CD4-positive, alpha-beta memory T cell (primary cell): ENCODE data around the gene CALR. TPM values are rescaled to one million over a fixed set of nuclear protein-coding genes. Genes with fewer than 3 reads are reported as not detected.
"Not testable (repeated sequence)": the region's sequence is repeated elsewhere in the genome, so short reads cannot be mapped to it uniquely, and the experiment has no call there.

ENCODE experiments used
- CTCF ChIA-PET: fragments of 350-600 bp; sonication (Branson Sonifier 250); formaldehyde crosslinking; loops from one replicate; lab custom pipeline; 2021; ENCODE audit warnings: inconsistent platforms; ENCODE audit not compliant: partially characterized antibody; lab: Charles Lee
- POLR2A ChIA-PET: fragments of 350-600 bp; sonication (Branson Sonifier 250); formaldehyde crosslinking; loops from one replicate; lab custom pipeline; 2021; ENCODE audit not compliant: partially characterized antibody; lab: Charles Lee
- DNase-seq, 5 donors: peaks; one replicate each; pipeline versions ENCODE4 v3.0.0 to v3.0.0-alpha.2; 2020 to 2022; ENCODE audit warnings: mixed read lengths in 1 of 5
- H3K27ac ChIP-seq: one replicate; pipeline ENCODE4 v1.7.0; 2013; ENCODE audit warnings: low read depth, low read length
- H3K27me3 ChIP-seq: 2 replicates; pipeline ENCODE4 v1.7.0; 2013; ENCODE audit warnings: mild to moderate bottlenecking, low read length, moderate library complexity; ENCODE audit not compliant: insufficient read depth
- H3K36me3 ChIP-seq: 2 replicates; pipeline ENCODE4 v1.7.0; 2013; ENCODE audit warnings: mild to moderate bottlenecking, low read length, moderate library complexity; ENCODE audit not compliant: insufficient read depth
- H3K4me1 ChIP-seq: 2 replicates; pipeline ENCODE4 v1.7.0; 2013; ENCODE audit warnings: mild to moderate bottlenecking, low read length, moderate library complexity; ENCODE audit not compliant: insufficient read depth
- H3K4me3 ChIP-seq, 2 donors: one replicate each; pipeline ENCODE4 v1.7.0; 2013; ENCODE audit warnings: low read length in 2 of 2, mild to moderate bottlenecking in 1 of 2
- H3K9me3 ChIP-seq, 2 donors: one replicate each; pipeline ENCODE4 v1.7.0; 2013; ENCODE audit warnings: low read length in 2 of 2, control low read depth in 1 of 2; ENCODE audit not compliant: control insufficient read depth in 1 of 2
- H3K27ac Mint-ChIP-seq, 7 donors: one replicate each; pipeline ENCODE4 v1.8.0; 2020 to 2021; ENCODE audit warnings: mixed read lengths in 7 of 7, mild to moderate bottlenecking in 6 of 7, inconsistent platforms in 3 of 7, moderate library complexity in 3 of 7
- H3K27me3 Mint-ChIP-seq, 2 donors: one replicate each; pipeline ENCODE4 v1.8.0; 2020 to 2021; ENCODE audit warnings: mixed read lengths in 2 of 2
- H3K36me3 Mint-ChIP-seq, 2 donors: one replicate each; pipeline ENCODE4 v1.8.0; 2020 to 2021; ENCODE audit warnings: mixed read lengths in 2 of 2, inconsistent platforms in 1 of 2, mild to moderate bottlenecking in 1 of 2
- H3K4me1 Mint-ChIP-seq, 4 donors: one replicate each; pipeline ENCODE4 v1.8.0; 2020 to 2021; ENCODE audit warnings: mixed read lengths in 4 of 4, mild to moderate bottlenecking in 1 of 4
- H3K4me3 Mint-ChIP-seq, 8 donors: one replicate each; pipeline ENCODE4 v1.8.0; 2020 to 2021; ENCODE audit warnings: mixed read lengths in 8 of 8, mild to moderate bottlenecking in 7 of 8, moderate library complexity in 6 of 8, inconsistent platforms in 3 of 8
- H3K9me3 Mint-ChIP-seq, 8 donors: one replicate each; pipeline ENCODE4 v1.8.0; 2020 to 2021; ENCODE audit warnings: mixed read lengths in 8 of 8, mild to moderate bottlenecking in 5 of 8, inconsistent platforms in 3 of 8, moderate library complexity in 1 of 8
- intact Hi-C: fragments of 100-400 bp; cut with micrococcal nuclease; formaldehyde crosslinking; loops from one replicate; pipeline ENCODE4 v1.15.1; 2023
- polyA plus RNA-seq, 2 donors: library from polyadenylated mRNA; unstranded; fragments of 300-500 nt; fragmentation: Illumina TruSeq; gene quantifications; one replicate each; pipeline ENCODE4 v1.2.3, GENCODE V29; 2021
- total RNA-seq, 2 experiments: library from RNA; stranded (reverse); gene quantifications; one replicate each; pipeline ENCODE4 v1.2.3, GENCODE V29; 2021

CALR gene
- total and polyA plus RNA-seq, 4 experiments from 2014 or later, result 87.5 to 499 (median 318) TPM

DNA sequence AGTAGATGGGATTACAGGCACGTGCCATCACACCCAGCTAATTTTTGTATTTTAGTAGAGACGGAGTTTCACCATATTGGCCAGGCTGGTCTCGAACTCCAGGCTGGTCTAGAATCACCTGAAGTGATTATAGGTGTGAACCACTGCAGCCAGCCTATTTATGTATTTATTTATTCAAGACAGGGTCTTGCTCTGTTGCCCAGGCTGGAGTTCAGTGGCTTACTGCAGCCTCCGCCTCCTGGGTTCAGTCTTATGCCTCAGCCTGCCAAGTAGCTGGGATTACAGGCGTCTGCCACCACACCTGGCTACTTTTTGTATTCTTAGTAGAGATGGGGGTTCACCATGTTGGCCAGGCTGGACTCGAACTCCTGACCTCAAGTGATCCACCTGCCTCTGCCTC is 13.6 kb downstream of the CALR start:
- H3K27me3 Mint-ChIP-seq, H3K27ac ChIP-seq, H3K9me3 ChIP-seq, intact Hi-C loops, H3K27me3 ChIP-seq, DNase-seq, H3K4me3 Mint-ChIP-seq, H3K4me3 ChIP-seq, H3K9me3 Mint-ChIP-seq: not testable (repeated sequence)
- ChIA-PET CTCF (interaction anchor here (0.5 to 2.4 kb wide), 5 partner anchors 9 to 67 kb away, joined by 3 to 5 read pairs (median 3); no protein-coding TSS in a partner anchor), POLR2A (interaction anchor here (0.9 to 1.5 kb wide), 2 partner anchors 14 to 61 kb away, joined by 3 to 4 read pairs; partner anchors contain the start of gene GCDH)
- H3K4me1 Mint-ChIP-seq, result peaks cover 16 to 34% (median 21%) of the 10 kb centered on the region in 4 donors
- peak overlapping the region in 2 of 7 donors; percentile 59 to 75 for H3K27ac Mint-ChIP-seq
- peaks cover 28 to 68% of the 10 kb centered on the region in 2 donors for H3K36me3 Mint-ChIP-seq
- peaks cover 27% of the 10 kb centered on the region for H3K4me1 ChIP-seq
- H3K36me3 ChIP-seq, result peaks cover 40% of the 10 kb centered on the region

DNA sequence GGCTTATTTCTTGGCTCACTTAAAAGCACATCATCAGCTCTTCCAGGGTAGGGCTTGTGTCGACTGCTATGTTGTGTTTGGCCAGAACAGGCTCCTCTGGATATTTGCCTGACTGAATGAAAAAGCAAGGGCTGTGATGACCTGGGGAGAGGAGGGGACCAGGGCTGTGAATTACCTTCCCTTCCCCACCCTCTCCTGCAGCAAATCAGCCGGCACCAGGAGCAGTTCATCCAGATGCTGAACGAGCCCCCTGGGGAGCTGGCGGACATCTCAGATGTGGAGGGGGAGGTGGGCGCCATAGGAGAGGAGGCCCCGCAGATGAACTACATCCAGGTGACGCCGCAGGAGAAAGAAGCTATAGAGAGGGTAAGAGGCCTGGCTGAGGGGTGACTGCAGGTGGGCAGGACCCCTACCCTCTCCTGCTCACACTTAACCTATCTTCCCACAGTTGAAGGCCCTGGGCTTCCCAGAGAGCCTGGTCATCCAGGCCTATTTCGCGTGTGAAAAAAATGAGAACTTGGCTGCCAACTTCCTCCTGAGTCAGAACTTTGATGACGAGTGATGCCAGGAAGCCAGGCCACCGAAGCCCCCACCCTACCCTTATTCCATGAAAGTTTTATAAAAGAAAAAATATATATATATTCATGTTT is 14.2 kb downstream of the CALR start:
- Mint-ChIP-seq H3K9me3 (no peaks in the 10 kb centered on the region), H3K27me3 (no peaks in the 10 kb centered on the region), H3K36me3 (peaks cover 27 to 64% of the 10 kb centered on the region in 2 donors), H3K4me1 (peaks cover 16 to 31% (median 21%) of the 10 kb centered on the region in 4 donors), H3K4me3 (peak overlapping the region in 1 of 8 donors; percentile 15), H3K27ac (peak overlapping the region in 2 of 7 donors; percentile 52 to 59)
- Histone ChIP-seq H3K27ac (no peak overlapping the region), H3K4me3 (no peak overlapping the region), H3K4me1 (peaks cover 25% of the 10 kb centered on the region), H3K36me3 (peaks cover 38% of the 10 kb centered on the region), H3K9me3 (no peaks in the 10 kb centered on the region), H3K27me3 (no peaks in the 10 kb centered on the region)
- intact Hi-C loops, result no loop called here
- DNase-seq, result no peak
- ChIA-PET CTCF (interaction anchor here (0.5 to 4.3 kb wide), 6 partner anchors 9 to 68 kb away, joined by 3 to 35 read pairs (median 4); no protein-coding TSS in a partner anchor), POLR2A (interaction anchor here (0.6 to 1.5 kb wide), 4 partner anchors 15 to 109 kb away, joined by 3 to 4 read pairs (median 4); partner anchors contain the start of gene GCDH)

GRCh38 chr19:12953138-12953798 is 14.9 kb downstream of the CALR start:
- intact Hi-C loops, result no loop called here
- H3K27me3 Mint-ChIP-seq, result no peaks in the 10 kb centered on the region
- H3K4me3 Mint-ChIP-seq, result no peak overlapping the region
- Histone ChIP-seq H3K27ac (no peak overlapping the region), H3K4me1 (peaks cover 28% of the 10 kb centered on the region), H3K4me3 (no peak overlapping the region), H3K36me3 (peaks cover 31% of the 10 kb centered on the region), H3K9me3 (no peaks in the 10 kb centered on the region), H3K27me3 (no peaks in the 10 kb centered on the region)
- H3K36me3 Mint-ChIP-seq, result peaks cover 24 to 59% of the 10 kb centered on the region in 2 donors
- ChIA-PET CTCF (interaction anchor here (0.7 to 4.3 kb wide), 3 partner anchors 12 to 68 kb away, joined by 3 to 35 read pairs (median 4); no protein-coding TSS in a partner anchor), POLR2A (interaction anchor here (0.5 to 1.7 kb wide), 6 partner anchors 20 to 168 kb away, joined by 3 to 6 read pairs (median 4); partner anchors contain the start of genes FARSA and GCDH)
- H3K9me3 Mint-ChIP-seq, result no peaks in the 10 kb centered on the region
- H3K4me1 Mint-ChIP-seq, result peaks cover 14 to 28% (median 21%) of the 10 kb centered on the region in 4 donors
- peak in 1 of 5 donors; percentile 9 for DNase-seq
- peak overlapping the region in 2 of 7 donors; percentile 35 to 91 for H3K27ac Mint-ChIP-seq

GRCh38 chr19:12953799-12954611 is 15.6 kb downstream of the CALR start:
- Mint-ChIP-seq H3K36me3 (peaks cover 24 to 54% of the 10 kb centered on the region in 2 donors), H3K4me3 (peak overlapping the region in 2 of 8 donors; percentile 38 to 46), H3K27ac (peak overlapping the region; percentile 10 to 91 (median 72)), H3K4me1 (peaks cover 14 to 28% (median 21%) of the 10 kb centered on the region in 4 donors), H3K27me3 (no peaks in the 10 kb centered on the region), H3K9me3 (no peaks in the 10 kb centered on the region)
- Histone ChIP-seq H3K9me3 (no peaks in the 10 kb centered on the region), H3K36me3 (peaks cover 24% of the 10 kb centered on the region), H3K27me3 (no peaks in the 10 kb centered on the region), H3K27ac (no peak overlapping the region), H3K4me3 (no peak overlapping the region), H3K4me1 (peaks cover 28% of the 10 kb centered on the region)
- ChIA-PET CTCF (interaction anchor here (1.1 to 4.3 kb wide), 3 partner anchors 11 to 24 kb away, joined by 3 to 35 read pairs (median 3); no protein-coding TSS in a partner anchor), POLR2A (interaction anchor here (0.5 to 2.1 kb wide), 6 partner anchors 12 to 167 kb away, joined by 3 to 8 read pairs (median 4); partner anchors contain the start of gene FARSA)
- intact Hi-C loops, result no loop called here
- no peak for DNase-seq

GRCh38 chr19:12954612-12954962 is 16.2 kb downstream of the CALR start:
- H3K27me3 ChIP-seq, result no peaks in the 10 kb centered on the region
- H3K36me3 ChIP-seq, result peaks cover 18% of the 10 kb centered on the region
- H3K4me1 ChIP-seq, result peaks cover 28% of the 10 kb centered on the region
- peak overlapping the region in 3 of 8 donors; percentile 15 to 46 (median 38) for H3K4me3 Mint-ChIP-seq
- no peaks in the 10 kb centered on the region for H3K9me3 Mint-ChIP-seq
- intact Hi-C loops, result no loop called here
- H3K4me3 ChIP-seq, result no peak overlapping the region
- ChIA-PET POLR2A (interaction anchor here (0.7 to 2.1 kb wide), 5 partner anchors 11 to 69 kb away, joined by 3 to 8 read pairs (median 3); partner anchors contain the start of gene FARSA), CTCF (interaction anchor here (1.1 to 4.3 kb wide), 3 partner anchors 10 to 23 kb away, joined by 3 to 35 read pairs (median 3); no protein-coding TSS in a partner anchor)
- no peaks in the 10 kb centered on the region for H3K27me3 Mint-ChIP-seq
- no peaks in the 10 kb centered on the region for H3K9me3 ChIP-seq
- H3K27ac Mint-ChIP-seq, result peak overlapping the region; percentile 10 to 91 (median 72)
- DNase-seq, result no peak
- H3K27ac ChIP-seq, result peak overlapping the region; percentile 8
- H3K36me3 Mint-ChIP-seq, result peaks cover 22 to 51% of the 10 kb centered on the region in 2 donors
- H3K4me1 Mint-ChIP-seq, result peaks cover 14 to 28% (median 21%) of the 10 kb centered on the region in 4 donors

DNA sequence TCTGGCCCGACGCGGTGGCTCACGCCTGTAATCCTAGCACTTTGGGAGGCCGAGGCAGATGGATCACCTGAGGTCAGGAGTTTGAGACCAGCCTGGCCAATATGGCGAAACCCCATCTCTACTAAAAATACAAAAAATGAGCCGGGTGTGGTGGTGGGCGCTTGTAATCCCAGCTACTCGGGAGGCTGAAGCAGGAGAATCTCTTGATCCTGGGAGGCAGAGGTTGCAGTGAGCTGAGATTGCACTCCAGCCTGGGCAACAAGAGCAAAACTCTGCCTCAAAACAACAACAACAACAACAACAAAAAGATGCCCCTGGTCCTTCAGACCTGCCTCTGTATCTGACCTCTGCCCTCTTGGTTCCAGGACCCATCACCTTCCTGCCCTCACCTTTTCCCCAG is 17.2 kb downstream of the CALR start:
- H3K36me3 Mint-ChIP-seq, result peaks cover 15 to 42% of the 10 kb centered on the region in 2 donors
- peaks cover 12 to 25% (median 21%) of the 10 kb centered on the region in 4 donors for H3K4me1 Mint-ChIP-seq
- H3K4me3 ChIP-seq, H3K27ac ChIP-seq, H3K27me3 ChIP-seq, H3K9me3 Mint-ChIP-seq, DNase-seq, H3K27me3 Mint-ChIP-seq, intact Hi-C loops, H3K9me3 ChIP-seq: not testable (repeated sequence)
- H3K4me3 Mint-ChIP-seq, result peak overlapping the region; percentile 83 to 88 (median 87)
- CTCF ChIA-PET, result interaction anchor here (1.1 to 4.3 kb wide), 3 partner anchors 9 to 18 kb away, joined by 3 to 35 read pairs (median 5); no protein-coding TSS in a partner anchor
- POLR2A ChIA-PET, result interaction anchor here (1.0 to 2.2 kb wide), 5 partner anchors 8 to 197 kb away, joined by 3 to 8 read pairs (median 5); partner anchors contain the start of gene SYCE2
- H3K27ac Mint-ChIP-seq, result peak overlapping the region; percentile 77 to 94 (median 90)
- Histone ChIP-seq H3K4me1 (peaks cover 28% of the 10 kb centered on the region), H3K36me3 (peaks cover 12% of the 10 kb centered on the region)
